ENCODE results near the gene FNDC3B.

DNA sequence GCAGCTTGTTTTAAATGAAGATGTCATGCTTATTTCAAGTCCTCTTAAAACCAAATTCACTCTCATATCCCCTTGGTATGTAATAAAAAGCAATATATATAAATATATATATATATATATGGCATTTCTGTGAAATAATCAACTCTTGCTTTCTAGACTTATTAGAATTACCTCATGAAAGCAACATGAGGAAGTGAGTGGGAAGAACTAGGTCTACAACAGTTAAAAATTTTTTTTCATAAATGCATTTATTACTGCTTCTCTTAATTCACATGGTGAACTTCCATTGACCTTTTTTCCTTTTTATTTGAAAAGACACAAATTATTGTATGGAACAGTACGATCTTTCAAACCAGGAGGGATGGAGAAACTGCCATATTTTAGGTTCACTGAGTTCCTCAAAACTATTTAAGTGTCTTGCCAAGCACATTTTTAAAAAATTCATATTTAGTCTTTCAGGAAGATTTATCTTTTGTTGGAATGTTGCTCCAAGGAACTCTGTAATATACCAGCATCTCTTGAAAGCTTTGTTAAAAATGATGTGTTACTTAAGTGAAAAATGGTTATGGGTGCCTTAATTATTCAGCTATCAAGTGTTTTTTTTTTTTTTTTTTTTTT lies 223.7 kb downstream of the FNDC3B start:
- TF ChIP-seq EZH2phosphoT487 (IDR thresholded peaks at IDR 0.05; ENCODE audit: borderline replicate concordance, low read length), result no peak
- TF ChIP-seq, protein P1, sequence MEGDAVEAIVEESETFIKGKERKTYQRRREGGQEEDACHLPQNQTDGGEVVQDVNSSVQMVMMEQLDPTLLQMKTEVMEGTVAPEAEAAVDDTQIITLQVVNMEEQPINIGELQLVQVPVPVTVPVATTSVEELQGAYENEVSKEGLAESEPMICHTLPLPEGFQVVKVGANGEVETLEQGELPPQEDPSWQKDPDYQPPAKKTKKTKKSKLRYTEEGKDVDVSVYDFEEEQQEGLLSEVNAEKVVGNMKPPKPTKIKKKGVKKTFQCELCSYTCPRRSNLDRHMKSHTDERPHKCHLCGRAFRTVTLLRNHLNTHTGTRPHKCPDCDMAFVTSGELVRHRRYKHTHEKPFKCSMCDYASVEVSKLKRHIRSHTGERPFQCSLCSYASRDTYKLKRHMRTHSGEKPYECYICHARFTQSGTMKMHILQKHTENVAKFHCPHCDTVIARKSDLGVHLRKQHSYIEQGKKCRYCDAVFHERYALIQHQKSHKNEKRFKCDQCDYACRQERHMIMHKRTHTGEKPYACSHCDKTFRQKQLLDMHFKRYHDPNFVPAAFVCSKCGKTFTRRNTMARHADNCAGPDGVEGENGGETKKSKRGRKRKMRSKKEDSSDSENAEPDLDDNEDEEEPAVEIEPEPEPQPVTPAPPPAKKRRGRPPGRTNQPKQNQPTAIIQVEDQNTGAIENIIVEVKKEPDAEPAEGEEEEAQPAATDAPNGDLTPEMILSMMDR (conservative IDR thresholded peaks at IDR 0.05; ENCODE audit: low read depth, low read length), result no peak
- TF ChIP-seq EZH2 (IDR thresholded peaks at IDR 0.05; ENCODE audit: low read length, unreplicated experiment), result no peak
